HEK293 (cell line): ENCODE data around the gene UMAD1.
"Not testable (repeated sequence)": the region's sequence is repeated elsewhere in the genome, so short reads cannot be mapped to it uniquely, and the experiment has no call there.

Experiments used
- CTCF ChIA-PET: fragments of 350-600 bp; formaldehyde crosslinking; extraction: SDS; loops from one replicate; lab custom pipeline; 2021; ENCODE audit warnings: antibody characterized with exemption; lab: Yijun Ruan, JAX
- POLR2A ChIA-PET: fragments of 300-600 bp; formaldehyde crosslinking; extraction: SDS; loops from one replicate; lab custom pipeline; 2020; ENCODE audit warnings: antibody characterized with exemption, inconsistent platforms; lab: Yijun Ruan, JAX
- H3K27ac ChIP-seq: fragments of 200-500 bp; sonication (Bioruptor generic); 2 replicates; pipeline ENCODE4 v1.5.1; 2014; ENCODE audit warnings: low read depth, low read length, control low read depth, inconsistent platforms; ENCODE audit errors: extremely low read depth
- H3K36me3 ChIP-seq, 2 experiments: fragments of 200-500 bp in 1 of 2; sonication (Bioruptor generic) in 1 of 2; 1 replicate in 1 of 2; 2 replicates in 1 of 2; pipeline ENCODE4 v1.5.1; 2014 to 2017; ENCODE audit warnings: inconsistent platforms in 2 of 2, low read length in 2 of 2; ENCODE audit not compliant: control insufficient read depth in 2 of 2, insufficient read depth in 1 of 2
- H3K4me1 ChIP-seq: fragments of 200-500 bp; sonication (Bioruptor generic); 2 replicates; pipeline ENCODE4 v1.5.1; 2014; ENCODE audit warnings: mild to moderate bottlenecking, low read length, inconsistent platforms; ENCODE audit not compliant: control insufficient read depth, insufficient read depth
- H3K4me3 ChIP-seq: 2 replicates; pipeline ENCODE4 v1.5.1; 2011; ENCODE audit warnings: low read depth, mild to moderate bottlenecking, control low read depth, low read length, moderate library complexity
- H3K9me3 ChIP-seq: fragments of 200-500 bp; sonication (Bioruptor generic); 2 replicates; pipeline ENCODE4 v1.5.1; 2014; ENCODE audit warnings: low read depth, low read length, inconsistent platforms; ENCODE audit not compliant: control insufficient read depth, insufficient read depth
- CTCF ChIP-seq: fragments of 450-650 bp; formaldehyde crosslinking; IDR thresholded peaks from 2 replicates; pipeline ENCODE4 v1.5.1; 2016; ENCODE audit warnings: missing biosample characterization, missing genetic modification characterization
- FEZF1 ChIP-seq: fragments of 450-650 bp; formaldehyde crosslinking; IDR thresholded peaks from 2 replicates; pipeline ENCODE4 v1.5.1; 2016; ENCODE audit warnings: missing biosample characterization, missing genetic modification characterization
- GLIS1 ChIP-seq: fragments of 450-650 bp; formaldehyde crosslinking; IDR thresholded peaks from 2 replicates; pipeline ENCODE4 v1.5.1; 2016; ENCODE audit warnings: missing biosample characterization, missing genetic modification characterization
- SCRT2 ChIP-seq: fragments of 450-650 bp; formaldehyde crosslinking; IDR thresholded peaks from 2 replicates; pipeline ENCODE4 v1.5.1; 2016; ENCODE audit warnings: missing biosample characterization, missing genetic modification characterization
- WT1 ChIP-seq: fragments of 450-650 bp; formaldehyde crosslinking; IDR thresholded peaks from 2 replicates; pipeline ENCODE4 v1.5.1; 2016; ENCODE audit warnings: missing biosample characterization, missing genetic modification characterization
- ZBTB17 ChIP-seq: fragments of 450-650 bp; formaldehyde crosslinking; IDR thresholded peaks from 2 replicates; pipeline ENCODE4 v1.5.1; 2016; ENCODE audit warnings: missing biosample characterization, missing genetic modification characterization
- ZBTB8A ChIP-seq: fragments of 450-650 bp; formaldehyde crosslinking; IDR thresholded peaks from 2 replicates; pipeline ENCODE4 v1.5.1; 2016; ENCODE audit warnings: missing biosample characterization, missing genetic modification characterization
- ZEB2 ChIP-seq: fragments of 450-650 bp; formaldehyde crosslinking; IDR thresholded peaks from 2 replicates; pipeline ENCODE4 v1.5.1; 2016; ENCODE audit warnings: missing biosample characterization, missing genetic modification characterization
- ZFHX2 ChIP-seq: fragments of 450-650 bp; formaldehyde crosslinking; conservative IDR thresholded peaks from 2 replicates; pipeline ENCODE4 v1.5.1; 2016; ENCODE audit warnings: missing biosample characterization, missing genetic modification characterization
- ZFP37 ChIP-seq: fragments of 450-650 bp; formaldehyde crosslinking; IDR thresholded peaks from 2 replicates; pipeline ENCODE4 v1.5.1; 2016; ENCODE audit warnings: missing biosample characterization, missing genetic modification characterization
- ZNF146 ChIP-seq: fragments of 450-650 bp; formaldehyde crosslinking; IDR thresholded peaks from 2 replicates; pipeline ENCODE4 v1.5.1; 2016; ENCODE audit warnings: missing biosample characterization, missing genetic modification characterization
- ZNF16 ChIP-seq: fragments of 450-650 bp; formaldehyde crosslinking; IDR thresholded peaks from 2 replicates; pipeline ENCODE4 v1.5.1; 2016; ENCODE audit warnings: low read depth, missing biosample characterization, missing genetic modification characterization
- ZNF175 ChIP-seq: fragments of 450-650 bp; formaldehyde crosslinking; IDR thresholded peaks from 2 replicates; pipeline ENCODE4 v1.5.1; 2016; ENCODE audit warnings: missing biosample characterization, missing genetic modification characterization
- ZNF2 ChIP-seq: fragments of 450-650 bp; formaldehyde crosslinking; IDR thresholded peaks from 2 replicates; pipeline ENCODE4 v1.5.1; 2016; ENCODE audit warnings: missing biosample characterization, missing genetic modification characterization
- ZNF214 ChIP-seq: fragments of 450-650 bp; formaldehyde crosslinking; IDR thresholded peaks from 2 replicates; pipeline ENCODE4 v1.5.1; 2017; ENCODE audit warnings: missing biosample characterization, mild to moderate bottlenecking, missing genetic modification characterization, borderline replicate concordance
- ZNF600 ChIP-seq: fragments of 450-650 bp; formaldehyde crosslinking; IDR thresholded peaks from 2 replicates; pipeline ENCODE4 v1.5.1; 2016; ENCODE audit warnings: missing biosample characterization, missing genetic modification characterization
- ZSCAN30 ChIP-seq: fragments of 450-650 bp; IDR thresholded peaks from 2 replicates; pipeline ENCODE4 v1.5.1; 2018; ENCODE audit warnings: missing biosample characterization, mild to moderate bottlenecking, missing genetic modification characterization, moderate library complexity

UMAD1 gene

GRCh38 chr7:7653593-7654187 lies 13.1 kb downstream of the UMAD1 start:
- Histone ChIP-seq H3K4me3 (no peak overlapping the region), H3K36me3 (no peaks in the 10 kb centered on the region), H3K27ac (no peak overlapping the region), H3K4me1 (peaks cover 15% of the 10 kb centered on the region), H3K9me3 (no peaks in the 10 kb centered on the region)
- POLR2A ChIA-PET = no interaction called here
- CTCF ChIA-PET = interaction anchor here (0.6 to 1.6 kb wide), 6 partner anchors 9 to 382 kb away, joined by 3 to 4 read pairs (median 3); no protein-coding TSS in a partner anchor
- TF ChIP-seq ZEB2 (tag by site-specific recombination) (0 out of 2 replicates have a peak, but pooled peaks have one; percentile 18), ZNF2 (tag by site-specific recombination) (peak; percentile 47; the same call in 1 of the 2 replicates), CTCF (tag by site-specific recombination) (peak; percentile 44), SCRT2 (tag by site-specific recombination) (no peak)

- H3K4me1 ChIP-seq = peaks cover 15% of the 10 kb centered on the region
- no peaks in the 10 kb centered on the region for H3K9me3 ChIP-seq
- no peaks in the 10 kb centered on the region for H3K36me3 ChIP-seq
- ChIA-PET POLR2A (interaction anchor here (1.2 kb wide), 1 partner anchor 14 kb away, joined by 3 read pairs; the partner anchor contains the start of gene UMAD1), CTCF (interaction anchor here (0.5 to 1.1 kb wide), 3 partner anchors 26 to 579 kb away, joined by 3 to 4 read pairs (median 3); no protein-coding TSS in a partner anchor)
- no peak for TF ChIP-seq ZNF214 (tag by site-specific recombination)
- TF ChIP-seq FEZF1 (tag by site-specific recombination) = no peak
- TF ChIP-seq ZBTB17 (tag by site-specific recombination) = no peak
- no peak for TF ChIP-seq ZBTB8A (tag by site-specific recombination)
- TF ChIP-seq GLIS1 (tag by site-specific recombination) = no peak
- TF ChIP-seq ZFP37 (tag by site-specific recombination) = no peak
- no peak for TF ChIP-seq ZNF600 (tag by site-specific recombination)
- no peak for TF ChIP-seq ZSCAN30 (tag by site-specific recombination)
- TF ChIP-seq ZFHX2 = no peak
- no peak for TF ChIP-seq WT1 (tag by site-specific recombination)
- TF ChIP-seq ZNF16 (tag by site-specific recombination) = no peak
- TF ChIP-seq ZNF175 (tag by site-specific recombination) = no peak
- no peak overlapping the region for H3K27ac ChIP-seq
- H3K4me3 ChIP-seq = no peak overlapping the region
Measured at GRCh38 chr7:7654964-7655715, 14.6 kb downstream of the UMAD1 start.

- H3K4me3 ChIP-seq, H3K27ac ChIP-seq, POLR2A ChIA-PET, H3K36me3 ChIP-seq, CTCF ChIA-PET, H3K9me3 ChIP-seq: not testable (repeated sequence)
- H3K4me1 ChIP-seq = peaks cover 15% of the 10 kb centered on the region
- peak; percentile 76 for TF ChIP-seq ZNF146 (tag by site-specific recombination)
Measured at GRCh38 chr7:7656459-7656858, 15.9 kb downstream of the UMAD1 start.
